Measurements from ENCODE around the gene SLFN5. TPM values are rescaled to one million over a fixed set of nuclear protein-coding genes. Genes with fewer than 3 reads are reported as not detected.

Gene SLFN5
- total RNA-seq, 4 donors from 2014 or later: 4.9 to 17.9 (median 9.1) TPM

DNA sequence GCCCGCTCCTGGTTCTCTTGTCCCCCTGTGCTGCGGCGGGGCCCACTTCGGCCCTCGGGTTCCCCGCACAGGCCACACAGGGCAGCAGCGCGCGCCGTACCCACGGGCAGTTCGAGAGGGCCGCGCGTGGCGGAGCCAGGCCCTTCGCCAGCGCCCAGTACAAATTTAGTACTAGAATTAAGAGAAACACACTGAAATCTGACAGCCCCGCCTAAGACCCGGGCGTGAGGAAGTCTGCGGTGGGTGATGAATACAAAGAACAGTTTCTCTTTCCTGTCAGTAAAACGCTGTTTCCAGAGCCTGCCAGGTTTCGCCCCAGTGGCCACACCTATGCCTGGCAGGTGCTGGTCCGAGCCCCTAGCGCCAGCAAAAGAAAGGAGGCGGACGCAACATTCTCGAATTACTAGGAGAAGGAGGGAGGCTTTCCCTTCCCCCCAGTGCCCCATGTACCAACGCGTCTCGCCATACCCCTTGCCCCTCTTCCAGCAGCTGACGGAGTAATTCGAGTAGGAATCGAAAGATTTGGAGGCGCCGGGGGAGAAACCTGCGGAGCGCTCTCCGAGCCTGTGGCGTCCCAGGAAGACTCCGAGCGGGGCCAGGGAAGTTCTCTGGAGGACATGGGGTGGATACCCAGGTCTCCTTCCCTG is 591 bp upstream of the SLFN5 start:
- DNase-seq (ENCODE audit: low spot score in 2 of 2): peak; percentile 80 to 85
- Histone ChIP-seq H3K27ac (peak overlapping the region; percentile 94), H3K4me1 (peaks cover 39% of the 10 kb centered on the region), H3K9me3 (no peaks in the 10 kb centered on the region), H3K36me3 (no peaks in the 10 kb centered on the region), H3K27me3 (no peaks in the 10 kb centered on the region), H3K4me3 (peak overlapping the region; percentile 67)
- TF ChIP-seq, protein P1, sequence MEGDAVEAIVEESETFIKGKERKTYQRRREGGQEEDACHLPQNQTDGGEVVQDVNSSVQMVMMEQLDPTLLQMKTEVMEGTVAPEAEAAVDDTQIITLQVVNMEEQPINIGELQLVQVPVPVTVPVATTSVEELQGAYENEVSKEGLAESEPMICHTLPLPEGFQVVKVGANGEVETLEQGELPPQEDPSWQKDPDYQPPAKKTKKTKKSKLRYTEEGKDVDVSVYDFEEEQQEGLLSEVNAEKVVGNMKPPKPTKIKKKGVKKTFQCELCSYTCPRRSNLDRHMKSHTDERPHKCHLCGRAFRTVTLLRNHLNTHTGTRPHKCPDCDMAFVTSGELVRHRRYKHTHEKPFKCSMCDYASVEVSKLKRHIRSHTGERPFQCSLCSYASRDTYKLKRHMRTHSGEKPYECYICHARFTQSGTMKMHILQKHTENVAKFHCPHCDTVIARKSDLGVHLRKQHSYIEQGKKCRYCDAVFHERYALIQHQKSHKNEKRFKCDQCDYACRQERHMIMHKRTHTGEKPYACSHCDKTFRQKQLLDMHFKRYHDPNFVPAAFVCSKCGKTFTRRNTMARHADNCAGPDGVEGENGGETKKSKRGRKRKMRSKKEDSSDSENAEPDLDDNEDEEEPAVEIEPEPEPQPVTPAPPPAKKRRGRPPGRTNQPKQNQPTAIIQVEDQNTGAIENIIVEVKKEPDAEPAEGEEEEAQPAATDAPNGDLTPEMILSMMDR (IDR thresholded peaks at IDR 0.05): peak in 1 of 2 donors; percentile 34
- TF ChIP-seq POLR2AphosphoS5 (IDR thresholded peaks at IDR 0.05): no peak
- 2% methylated on average over 41 of the region's 43 CpGs for WGBS

DNA sequence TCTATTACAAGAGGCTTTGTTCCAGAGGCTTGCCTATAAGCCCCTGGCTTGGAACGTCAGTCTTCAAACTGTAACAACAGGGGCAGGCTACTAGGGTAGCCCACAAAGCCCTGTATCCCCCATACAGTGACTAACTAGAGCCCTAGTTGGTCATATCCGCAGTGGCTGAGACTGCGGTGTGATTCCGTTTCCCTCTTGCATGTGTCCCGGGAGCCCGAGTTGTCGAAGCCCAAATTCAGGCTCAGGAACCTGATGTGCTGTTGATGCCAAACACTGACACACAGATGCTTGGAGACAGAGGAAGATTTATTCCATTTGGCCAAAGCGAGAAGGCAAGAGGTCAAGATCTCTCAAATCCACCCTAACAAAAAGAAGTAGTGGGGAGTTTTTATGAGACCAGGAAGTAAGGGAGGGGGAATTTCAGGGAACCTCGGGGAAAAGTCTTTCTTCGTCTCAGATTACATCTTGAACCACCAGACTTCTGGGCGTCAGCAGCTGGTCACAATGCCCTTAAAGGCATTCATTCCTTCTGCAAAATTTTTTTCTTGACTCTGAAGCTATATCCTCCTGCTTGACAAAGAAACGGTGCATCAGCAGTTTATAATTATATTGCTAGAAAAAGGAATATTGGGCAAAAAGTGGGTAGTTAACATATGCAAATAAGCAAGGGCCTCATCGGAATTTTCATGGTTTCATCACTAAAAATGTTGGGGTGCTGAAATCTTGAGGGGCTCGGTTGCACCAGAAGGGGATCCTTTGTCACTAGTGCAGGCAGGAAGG is 879 bp downstream of the SLFN5 start:
- TF ChIP-seq EP300 (IDR thresholded peaks at IDR 0.05): no peak
- peak in 1 of 3 donors; percentile 15 for TF ChIP-seq POLR2AphosphoS5 (IDR thresholded peaks at IDR 0.05)
- Histone ChIP-seq H3K36me3 (no peaks in the 10 kb centered on the region), H3K4me1 (peaks cover 39% of the 10 kb centered on the region), H3K4me3 (peak overlapping the region; percentile 67), H3K27me3 (no peaks in the 10 kb centered on the region), H3K9me3 (no peaks in the 10 kb centered on the region), H3K27ac (peak overlapping the region; percentile 94)
- peak in 1 of 2 donors; percentile 80 for DNase-seq (ENCODE audit: low spot score in 2 of 2)
- 2% methylated on average over 13 of the region's 14 CpGs for WGBS

DNA sequence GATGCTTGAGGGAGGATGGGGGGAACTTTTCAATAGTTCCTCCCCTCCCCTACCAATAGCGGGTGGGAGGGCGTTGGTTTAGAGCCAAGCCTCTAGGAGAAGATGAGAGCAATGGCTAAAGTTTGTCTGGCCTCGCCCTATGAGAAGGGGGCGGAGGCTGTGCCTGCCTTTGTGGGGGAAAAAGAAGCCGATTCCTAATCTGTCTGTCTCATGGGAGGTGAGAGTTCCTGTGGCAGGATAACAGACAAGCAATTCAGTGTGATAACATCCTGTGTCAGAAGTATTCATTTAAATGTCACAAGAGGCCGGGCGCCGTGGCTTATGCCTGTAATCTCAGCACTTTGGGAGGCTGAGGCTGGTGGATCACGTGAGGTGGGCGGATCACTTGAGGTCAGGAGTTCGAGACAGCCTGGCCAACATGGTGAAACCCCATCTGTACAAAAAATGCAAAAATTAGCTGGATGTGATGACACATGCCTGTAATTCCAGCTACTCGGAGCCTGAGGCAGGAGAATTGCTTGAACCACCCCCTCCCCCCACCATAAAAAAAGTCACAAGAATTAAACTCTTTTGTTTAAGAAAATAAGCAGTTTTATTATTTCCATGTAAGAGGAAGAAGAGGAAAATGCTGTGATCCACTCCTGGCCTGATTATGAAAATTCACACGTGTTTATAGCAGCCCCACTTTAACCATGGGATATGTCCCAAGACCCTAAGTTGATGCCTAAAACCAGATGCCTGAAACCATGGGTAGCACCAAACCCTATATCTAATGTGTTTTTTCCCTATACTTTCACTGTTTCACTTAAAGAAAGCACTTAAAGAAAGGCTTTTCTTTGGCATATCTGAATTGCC is 1.7 kb downstream of the SLFN5 start:
- Histone ChIP-seq H3K27me3 (no peaks in the 10 kb centered on the region), H3K4me3 (peak overlapping the region; percentile 67), H3K36me3 (no peaks in the 10 kb centered on the region), H3K4me1 (peaks cover 39% of the 10 kb centered on the region), H3K9me3 (no peaks in the 10 kb centered on the region), H3K27ac (peak overlapping the region; percentile 94)
- peak; percentile 90 to 94 for DNase-seq (ENCODE audit: low spot score in 2 of 2)
- TF ChIP-seq POLR2AphosphoS5 (IDR thresholded peaks at IDR 0.05): peak in 2 of 3 donors; percentile 8 to 12
- TF ChIP-seq POLR2A (IDR thresholded peaks at IDR 0.05): peak in 1 of 2 donors; percentile 51
- no peak for TF ChIP-seq EP300 (IDR thresholded peaks at IDR 0.05)
- under 1% methylated on average over 13 of the region's 13 CpGs for WGBS

DNA sequence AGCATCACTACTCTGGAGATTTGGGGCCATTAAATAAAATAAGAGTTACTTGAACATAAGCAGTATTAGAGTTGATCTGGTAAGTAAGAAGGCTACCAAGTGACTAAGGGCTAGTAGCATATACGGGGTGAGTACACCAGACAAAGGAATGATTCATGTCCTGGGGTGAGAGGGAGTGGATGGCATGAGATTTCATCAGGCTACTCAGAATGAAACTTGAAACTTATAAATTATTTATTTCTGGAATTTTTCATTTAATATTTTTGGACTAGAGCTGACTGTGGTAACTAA is 2.3 kb downstream of the SLFN5 start:
- Histone ChIP-seq H3K27ac (peak overlapping the region; percentile 94), H3K27me3 (no peaks in the 10 kb centered on the region), H3K4me1 (peaks cover 39% of the 10 kb centered on the region), H3K36me3 (no peaks in the 10 kb centered on the region), H3K4me3 (peak overlapping the region; percentile 67), H3K9me3 (no peaks in the 10 kb centered on the region)
- WGBS: 28% methylated on average over 1 of the region's 1 CpG
- DNase-seq (ENCODE audit: low spot score in 2 of 2): no peak
- TF ChIP-seq EP300 (IDR thresholded peaks at IDR 0.05) (no peak), POLR2A (IDR thresholded peaks at IDR 0.05) (no peak), POLR2AphosphoS5 (IDR thresholded peaks at IDR 0.05) (no peak)
- TF ChIP-seq, protein P1 (IDR thresholded peaks at IDR 0.05): no peak

DNA sequence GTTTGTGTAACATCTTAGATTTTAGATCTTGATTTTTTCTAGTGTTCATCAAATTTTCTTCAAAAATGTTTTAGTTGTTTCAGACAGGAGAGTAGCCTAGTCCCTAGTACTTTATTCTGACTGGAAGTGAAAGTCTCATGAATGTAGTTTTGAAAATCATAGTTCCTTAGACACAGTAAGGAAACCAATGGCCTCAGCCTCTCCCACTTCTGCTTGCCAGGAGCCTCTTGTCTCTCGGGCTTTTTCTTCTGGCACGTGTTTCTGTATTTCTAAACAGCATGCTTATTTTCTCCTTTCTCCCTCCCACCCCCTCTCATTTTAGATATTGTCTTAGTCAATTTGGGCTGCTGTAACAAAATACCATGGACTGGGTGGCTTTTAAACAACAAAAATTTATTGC is 9.8 kb downstream of the SLFN5 start:
- WGBS: 16% methylated on average over 2 of the region's 2 CpGs
- H3K27me3 ChIP-seq: no peaks in the 10 kb centered on the region
- H3K36me3 ChIP-seq: no peaks in the 10 kb centered on the region
- H3K4me1 ChIP-seq: peaks cover 43% of the 10 kb centered on the region
- no peak for DNase-seq (ENCODE audit: low spot score in 2 of 2)
- TF ChIP-seq, protein P1 (IDR thresholded peaks at IDR 0.05): no peak
- TF ChIP-seq EP300 (IDR thresholded peaks at IDR 0.05) (no peak), POLR2AphosphoS5 (IDR thresholded peaks at IDR 0.05) (no peak), POLR2A (IDR thresholded peaks at IDR 0.05) (no peak)
- H3K4me3 ChIP-seq: no peak overlapping the region
- H3K27ac ChIP-seq: no peak overlapping the region
- H3K9me3 ChIP-seq: no peaks in the 10 kb centered on the region
